ENCODE data around the gene ARHGDIG.

Gene ARHGDIG

DNA sequence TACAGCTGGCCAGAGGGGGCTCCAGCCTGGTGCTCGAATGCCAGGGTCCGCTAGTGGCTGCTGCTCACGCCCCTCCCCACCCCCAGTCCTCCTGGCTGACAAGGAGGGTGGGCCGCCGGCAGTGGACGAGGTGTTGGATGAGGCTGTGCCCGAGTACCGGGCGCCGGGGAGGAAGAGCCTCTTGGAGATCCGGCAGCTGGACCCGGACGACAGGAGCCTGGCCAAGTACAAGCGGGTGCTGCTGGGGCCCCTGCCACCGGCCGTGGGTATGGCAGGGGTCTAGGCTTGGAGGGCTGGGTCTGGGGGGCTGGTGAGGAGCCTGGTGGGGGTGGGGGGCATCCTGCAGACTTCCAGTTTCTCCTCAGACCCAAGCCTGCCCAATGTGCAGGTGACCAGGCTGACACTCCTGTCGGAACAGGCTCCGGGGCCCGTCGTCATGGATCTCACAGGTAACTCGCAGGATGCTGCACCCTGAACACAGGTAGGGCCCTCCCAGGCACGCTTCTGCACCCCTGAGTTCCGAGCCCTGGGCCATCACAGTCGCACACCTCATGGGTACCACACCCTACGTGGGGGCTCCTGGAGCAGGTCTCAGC, 1.4 kb downstream of the ARHGDIG start:
- DNase-seq = no peak

DNA sequence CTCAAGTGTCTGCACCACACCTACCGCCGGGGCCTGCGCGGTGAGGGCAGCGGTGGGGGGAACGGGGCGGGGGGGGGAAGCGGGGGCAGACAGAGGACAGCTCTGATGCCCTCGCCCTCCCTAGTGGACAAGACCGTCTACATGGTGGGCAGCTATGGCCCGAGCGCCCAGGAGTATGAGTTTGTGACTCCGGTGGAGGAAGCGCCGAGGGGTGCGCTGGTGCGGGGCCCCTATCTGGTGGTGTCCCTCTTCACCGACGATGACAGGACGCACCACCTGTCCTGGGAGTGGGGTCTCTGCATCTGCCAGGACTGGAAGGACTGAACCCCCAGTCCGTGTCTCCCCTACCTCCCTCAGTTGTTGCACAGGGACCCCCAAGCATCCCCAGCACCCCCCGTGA, 2.1 kb downstream of the ARHGDIG start:
- DNase-seq = no peak

- no peak for DNase-seq
Measured at GRCh38 chr16:283033-283805, 2.8 kb downstream of the ARHGDIG start, which contains the start of gene PDIA2. PDIA2 (plus strand) TSS chr16:283164; CDS start chr16:283170, 6 bp downstream.

- no peak for DNase-seq
Measured at GRCh38 chr16:284204-285120, 4.1 kb downstream of the ARHGDIG start.

DNA sequence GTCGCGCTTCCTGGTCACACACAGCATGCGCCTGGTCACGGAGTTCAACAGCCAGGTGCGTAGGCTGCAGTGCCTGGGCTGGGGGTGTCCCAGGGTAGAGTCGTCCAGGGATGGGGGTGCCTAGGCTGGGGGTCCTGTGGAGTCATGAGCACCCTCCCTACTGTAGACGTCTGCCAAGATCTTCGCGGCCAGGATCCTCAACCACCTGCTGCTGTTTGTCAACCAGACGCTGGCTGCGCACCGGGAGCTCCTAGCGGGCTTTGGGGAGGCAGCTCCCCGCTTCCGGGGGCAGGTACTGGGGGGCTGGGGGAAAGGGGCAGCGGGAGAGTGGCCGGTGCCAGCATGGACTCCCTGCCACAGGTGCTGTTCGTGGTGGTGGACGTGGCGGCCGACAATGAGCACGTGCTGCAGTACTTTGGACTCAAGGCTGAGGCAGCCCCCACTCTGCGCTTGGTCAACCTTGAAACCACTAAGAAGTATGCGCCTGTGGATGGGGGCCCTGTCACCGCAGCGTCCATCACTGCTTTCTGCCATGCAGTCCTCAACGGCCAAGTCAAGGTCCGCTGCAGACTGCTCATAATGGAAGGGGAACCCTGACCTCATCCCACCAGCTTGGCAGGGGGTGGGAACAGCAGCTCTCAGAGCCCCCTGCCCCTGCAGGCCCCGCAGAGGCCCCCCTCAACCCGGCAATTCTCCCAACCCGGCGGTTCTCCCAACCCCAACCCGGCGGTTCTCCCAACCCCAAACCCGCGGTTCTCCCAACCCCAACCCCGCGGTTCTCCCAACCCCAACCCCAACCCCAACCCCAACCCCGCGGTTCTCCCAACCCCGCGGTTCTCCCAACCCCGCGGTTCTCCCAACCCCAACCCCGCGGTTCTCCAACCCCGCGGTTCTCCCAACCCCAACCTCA, 5.0 kb downstream of the ARHGDIG start:
- no peak for DNase-seq

DNA sequence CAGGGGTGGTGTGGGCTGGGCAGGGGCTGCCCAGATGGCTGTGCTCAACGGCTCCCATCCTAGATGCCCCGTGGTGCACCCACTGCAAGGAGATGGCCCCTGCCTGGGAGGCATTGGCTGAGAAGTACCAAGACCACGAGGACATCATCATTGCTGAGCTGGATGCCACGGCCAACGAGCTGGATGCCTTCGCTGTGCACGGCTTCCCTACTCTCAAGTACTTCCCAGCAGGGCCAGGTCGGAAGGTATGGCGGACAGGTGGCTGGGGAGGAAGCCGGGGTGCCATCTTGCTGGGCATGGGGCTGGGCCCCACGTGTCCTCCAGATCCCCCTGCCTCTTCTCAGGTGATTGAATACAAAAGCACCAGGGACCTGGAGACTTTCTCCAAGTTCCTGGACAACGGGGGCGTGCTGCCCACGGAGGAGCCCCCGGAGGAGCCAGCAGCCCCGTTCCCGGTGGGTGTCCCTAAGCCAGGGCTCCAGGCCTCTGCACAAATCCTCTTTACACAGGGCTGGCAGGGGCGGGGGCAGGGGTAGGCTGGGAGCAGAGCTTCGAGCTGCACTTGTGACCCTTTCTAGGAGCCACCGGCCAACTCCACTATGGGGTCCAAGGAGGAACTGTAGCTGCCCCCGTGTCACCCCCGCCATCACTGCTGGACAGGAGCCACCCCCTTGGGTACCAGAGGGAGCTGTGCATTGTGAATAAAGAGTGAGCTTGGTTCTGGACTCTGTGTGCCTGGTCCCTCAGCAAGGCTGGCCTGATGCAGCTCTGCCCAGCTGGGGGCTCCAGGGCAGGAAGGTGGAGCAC, 6.3 kb downstream of the ARHGDIG start:
- no peak for DNase-seq

- DNase-seq = no peak
Measured at GRCh38 chr16:287298-287811, 7.0 kb downstream of the ARHGDIG start.

DNA sequence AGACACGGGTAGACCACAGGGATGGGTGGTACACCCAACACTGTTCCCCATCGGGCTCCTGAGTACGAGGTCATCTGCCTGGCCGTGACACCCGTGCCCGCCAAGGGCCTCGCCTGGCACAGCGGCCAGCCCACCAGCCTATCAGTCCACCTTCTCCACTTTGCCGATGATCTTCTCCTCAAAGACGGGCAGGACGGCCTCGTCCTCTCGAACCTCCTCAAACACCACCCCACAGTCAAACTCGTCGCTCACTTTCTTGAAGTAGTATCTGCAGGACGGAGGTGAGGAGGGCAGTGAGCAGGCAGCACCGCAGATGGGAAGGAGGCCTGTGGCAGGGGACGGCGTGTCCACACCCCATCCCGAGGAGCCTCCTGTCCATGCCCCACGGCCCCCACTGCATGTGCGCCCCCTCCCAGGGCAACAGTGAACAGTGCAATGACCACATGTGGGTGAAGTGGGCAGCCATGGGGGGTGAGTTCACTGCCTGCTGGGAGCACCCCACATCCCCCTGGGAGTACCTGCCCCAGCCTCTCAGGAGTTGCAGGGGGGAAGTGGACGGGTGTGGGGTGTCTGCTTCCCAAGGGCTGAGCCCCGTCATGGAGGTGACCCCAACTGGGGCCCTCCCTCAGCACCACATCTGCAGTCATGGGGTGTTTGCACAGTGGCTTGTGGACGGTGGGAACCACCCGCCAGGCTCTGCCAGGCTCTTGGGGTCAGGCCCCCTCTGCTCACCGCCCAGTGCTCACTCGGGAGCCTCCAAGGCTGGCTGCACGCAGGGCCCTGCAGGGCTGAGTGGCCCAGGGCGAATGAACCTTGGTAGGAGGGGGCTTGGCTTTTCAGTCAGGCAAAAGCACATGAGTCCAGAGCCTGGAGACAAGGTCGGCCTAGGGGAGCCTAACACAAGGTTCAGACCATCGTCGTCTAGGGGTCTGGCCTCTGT, 7.9 kb downstream of the ARHGDIG start:
- DNase-seq = no peak

DNA sequence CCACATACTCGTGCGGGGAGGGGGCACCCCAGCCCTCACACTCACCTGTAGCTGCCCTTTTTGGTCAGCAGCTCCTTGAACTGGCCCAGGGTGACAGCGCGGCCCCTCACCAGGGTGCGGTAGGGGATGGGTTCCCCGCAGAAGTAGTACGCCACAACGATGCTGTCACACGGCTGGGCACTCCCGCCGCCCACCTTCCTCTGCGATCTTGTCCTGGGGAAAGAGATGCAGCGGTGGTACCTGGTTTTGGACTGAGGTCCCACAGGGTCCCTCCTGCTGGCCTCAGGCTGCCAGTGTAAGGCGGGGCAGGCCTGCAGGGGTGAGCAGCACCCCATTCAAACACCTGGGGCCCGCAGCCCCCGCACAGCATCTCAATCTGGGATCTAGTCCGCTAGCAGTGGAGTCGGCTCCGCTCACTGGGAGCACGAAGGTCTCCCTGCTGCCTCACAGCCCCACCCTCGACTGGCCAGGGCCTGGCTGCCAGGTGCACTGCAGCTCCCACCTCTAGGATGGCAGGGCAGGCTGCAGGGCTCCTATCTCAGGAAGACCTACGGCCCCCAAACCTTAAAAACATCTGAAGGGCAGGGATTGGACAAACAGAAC, 9.1 kb downstream of the ARHGDIG start:
- no peak for DNase-seq

DNA sequence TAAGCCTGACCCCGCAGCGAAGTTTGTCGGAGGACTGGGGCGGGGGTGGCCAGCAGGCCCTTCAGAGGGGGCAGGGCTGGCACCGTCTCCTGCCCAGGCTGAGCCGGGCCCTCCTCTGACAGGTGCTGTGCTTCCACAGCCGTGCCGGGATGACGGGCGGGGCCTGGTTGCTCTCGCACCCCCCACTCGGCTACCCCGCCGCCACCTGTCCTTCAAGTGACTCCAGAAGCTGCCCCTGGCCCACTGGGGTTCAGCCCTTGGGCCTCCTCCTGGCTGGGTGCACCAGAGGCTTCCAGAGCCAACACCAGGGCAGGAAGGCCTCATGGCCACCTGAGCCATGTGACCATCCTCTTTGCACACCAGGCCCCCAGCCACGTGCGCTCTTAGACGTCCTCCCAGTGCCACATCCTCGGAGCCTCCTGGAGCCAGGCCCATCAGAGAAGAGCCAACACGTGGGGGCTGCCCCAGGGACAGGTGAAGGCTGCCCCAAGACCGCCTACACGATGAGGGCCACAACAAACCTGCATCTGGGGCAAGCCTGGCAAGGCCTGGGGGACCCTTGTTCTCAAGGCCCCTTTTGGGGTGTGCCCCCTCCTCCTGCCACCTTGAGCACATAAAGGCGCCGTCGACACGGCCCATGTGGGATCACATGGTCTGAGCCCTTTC, 9.8 kb downstream of the ARHGDIG start:
- no peak for DNase-seq

DNA sequence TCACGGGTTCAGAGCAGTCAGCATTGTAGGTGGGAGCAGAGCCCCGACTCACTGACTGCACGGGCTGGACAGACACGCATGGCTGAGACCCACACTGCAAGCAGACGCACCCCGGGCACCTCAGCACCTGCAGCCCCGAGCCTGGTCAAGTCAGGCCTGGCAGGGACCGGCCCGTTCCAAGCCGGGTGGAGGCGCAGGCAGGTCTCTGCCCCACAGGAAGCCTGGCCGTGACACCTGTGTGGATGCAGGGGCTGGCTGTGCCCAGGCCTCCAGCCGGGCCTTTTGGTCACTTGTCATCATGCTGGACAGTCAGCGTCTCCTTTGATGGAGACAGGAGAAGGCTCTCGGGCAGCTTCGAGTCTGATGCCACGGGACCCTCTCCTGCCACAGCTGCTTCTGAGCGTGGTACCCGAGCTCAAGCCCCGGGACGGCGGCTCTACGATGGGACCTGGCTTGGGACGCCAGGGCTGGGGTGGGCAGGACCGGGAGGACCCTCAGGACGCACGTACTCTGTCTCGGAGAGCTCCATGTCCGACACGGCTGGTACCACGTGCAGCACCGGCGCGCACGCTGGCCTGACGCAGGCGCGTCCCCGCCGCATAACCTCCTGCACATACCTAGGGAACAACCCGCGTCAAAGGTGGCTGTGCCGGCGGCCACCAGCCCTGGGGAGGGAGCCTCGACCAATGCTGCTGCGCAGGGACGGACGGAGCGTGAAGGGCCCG, 10.5 kb downstream of the ARHGDIG start:
- DNase-seq = no peak

- DNase-seq = no peak
Measured at GRCh38 chr16:291539-291938, 11.1 kb downstream of the ARHGDIG start.

DNA sequence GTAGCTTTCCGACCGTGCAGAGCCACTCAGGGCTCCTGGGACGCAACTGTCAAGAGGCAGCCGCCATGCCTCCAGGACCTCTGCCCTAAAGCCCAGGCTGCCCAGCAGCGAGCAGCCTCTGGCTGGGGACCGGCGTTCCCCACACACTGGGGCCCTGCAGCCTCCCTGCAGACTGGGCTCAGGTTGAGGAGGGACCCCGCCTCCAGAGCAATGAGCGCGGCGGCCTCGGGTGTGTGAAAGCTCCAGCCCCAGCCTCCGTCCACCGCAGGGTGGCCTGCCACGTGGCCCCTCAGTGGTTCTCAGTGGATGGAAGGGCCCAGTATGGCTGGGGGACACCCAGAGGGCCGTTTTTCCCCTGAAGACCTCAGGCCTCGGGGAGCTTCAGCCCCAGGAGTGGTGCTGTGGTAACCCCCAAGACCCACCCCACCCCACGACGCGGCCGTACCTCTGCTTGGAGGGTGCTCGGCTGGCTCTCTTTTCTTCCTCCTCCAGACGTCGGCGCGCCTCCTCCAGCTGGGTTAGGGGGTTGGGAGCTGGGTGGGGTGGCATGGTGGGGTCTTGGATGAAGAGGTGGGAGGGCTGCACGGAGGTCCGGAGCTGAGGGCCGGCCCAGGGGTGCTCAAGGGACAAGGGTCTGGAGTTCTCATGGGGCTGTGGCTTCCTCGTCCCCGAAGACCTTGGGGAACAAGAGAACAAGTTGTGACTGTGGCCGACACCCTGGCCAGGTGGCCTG, 12.8 kb downstream of the ARHGDIG start:
- DNase-seq = no peak

DNA sequence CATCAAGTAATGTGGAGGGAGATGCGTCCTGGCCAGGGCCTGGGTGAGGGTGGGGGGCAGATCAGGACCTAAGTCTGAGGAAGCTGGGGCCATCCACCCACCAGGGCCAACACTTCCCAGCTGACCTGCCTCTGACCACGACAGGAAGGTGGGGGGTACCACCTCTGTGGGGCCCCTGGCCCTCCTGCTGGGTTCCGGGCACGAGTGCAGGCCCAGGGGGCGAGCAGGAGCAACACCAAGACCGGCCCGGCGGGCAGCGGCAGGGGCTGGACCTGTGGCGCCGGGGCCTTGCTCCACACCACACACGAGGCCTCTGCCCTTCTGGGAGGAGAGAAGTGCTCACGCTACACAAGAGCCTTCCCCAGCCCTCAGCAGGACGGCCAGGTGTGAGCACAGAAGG, 15.9 kb downstream of the ARHGDIG start:
- DNase-seq = no peak

GRCh38 chr16:296806-297510, 16.6 kb downstream of the ARHGDIG start:
- DNase-seq = no peak

- DNase-seq = no peak
Measured at GRCh38 chr16:297832-298231, 17.4 kb downstream of the ARHGDIG start.

- DNase-seq = no peak
Measured at GRCh38 chr16:301235-301634, 20.8 kb downstream of the ARHGDIG start.
